GM18505 (cell line): Measurements from ENCODE around the gene MAML3.
"Not testable (repeated sequence)": the region's sequence is repeated elsewhere in the genome, so short reads cannot be mapped to it uniquely, and the experiment has no call there.

Source experiments
- ATAC-seq: cut with Tn5 transposase; IDR thresholded peaks from one replicate; pipeline ENCODE4 v1.9.1; 2021; ENCODE audit not compliant: unreplicated experiment
- POLR2A ChIP-seq: IDR thresholded peaks from 4 replicates; pipeline ENCODE4 v1.6.1; 2011; ENCODE audit warnings: borderline replicate concordance; ENCODE audit not compliant: insufficient read depth, insufficient read length; ENCODE audit errors: extremely low read depth

The MAML3 gene

GRCh38 chr4:139726615-139727014 is 427.4 kb downstream of the MAML3 start:
- TF ChIP-seq POLR2A = no peak
- ATAC-seq = no peak

DNA sequence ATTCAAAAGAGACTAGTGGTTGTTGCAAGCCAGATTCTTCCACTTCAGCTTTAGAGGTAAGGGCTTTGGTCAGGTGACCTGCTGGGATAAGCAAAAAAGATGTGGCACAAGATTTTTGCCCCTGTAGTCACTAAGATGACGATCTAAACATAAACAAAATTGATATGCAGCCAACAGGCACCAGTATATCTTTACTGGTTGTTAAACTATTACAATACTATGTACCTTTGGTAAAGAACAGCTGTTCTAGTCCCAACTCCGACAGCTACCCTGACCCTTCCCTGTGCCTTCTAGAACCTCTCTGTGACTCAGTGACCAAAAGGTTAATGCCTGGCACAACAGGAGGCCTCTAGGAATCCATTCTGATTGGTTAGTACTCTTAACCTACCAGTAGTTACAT is 428.7 kb downstream of the MAML3 start:
- no peak for TF ChIP-seq POLR2A
- ATAC-seq = no peak

- no peak for TF ChIP-seq POLR2A
These were observed 432.2 kb downstream of the MAML3 start for GRCh38 chr4:139721789-139722188.

GRCh38 chr4:139720806-139721205 is 433.2 kb downstream of the MAML3 start:
- no peak for TF ChIP-seq POLR2A
- no peak for ATAC-seq

More at GRCh38 chr4:139721789-139722188, 432.2 kb downstream of the MAML3 start:
- ATAC-seq = no peak

- TF ChIP-seq POLR2A = no peak
- no peak for ATAC-seq
These were observed 434.4 kb downstream of the MAML3 start for GRCh38 chr4:139719381-139720101.

- no peak for TF ChIP-seq POLR2A
- ATAC-seq = no peak
These were observed 435.2 kb downstream of the MAML3 start for GRCh38 chr4:139718833-139719232.

GRCh38 chr4:139718358-139718757 is 435.6 kb downstream of the MAML3 start:
- no peak for TF ChIP-seq POLR2A
- ATAC-seq = no peak

DNA sequence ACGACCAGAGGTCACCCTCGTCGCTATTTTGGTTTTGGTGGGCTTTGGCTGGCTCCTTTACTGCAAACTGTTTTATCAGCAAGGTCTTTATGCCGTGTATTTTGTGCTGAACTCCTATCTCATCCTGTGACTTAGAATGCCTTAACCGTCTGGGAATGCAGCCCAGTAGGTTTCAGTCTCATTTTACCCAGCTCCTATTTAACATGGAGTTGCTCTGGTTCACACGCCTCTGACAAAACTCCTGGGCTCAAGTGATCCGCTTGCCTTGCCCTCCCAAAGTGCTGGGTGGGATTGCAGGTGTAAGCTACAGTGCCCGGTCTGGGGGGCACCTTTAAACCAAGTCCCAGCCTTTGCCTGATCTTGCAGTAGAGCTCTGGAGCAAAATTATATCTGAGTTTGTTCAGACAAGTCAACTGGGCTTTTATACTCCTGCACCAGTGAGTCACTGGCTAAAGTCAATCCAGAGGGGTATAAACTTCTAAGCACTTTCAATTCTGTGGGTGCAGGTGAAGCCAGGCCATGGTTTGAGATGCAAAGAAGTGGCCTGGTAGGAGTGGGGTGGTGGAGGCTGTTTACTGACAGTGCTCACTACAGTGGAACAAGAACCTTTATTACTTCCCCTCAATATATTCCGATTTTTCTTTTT is 438.1 kb downstream of the MAML3 start:
- no peak for ATAC-seq
- no peak for TF ChIP-seq POLR2A

DNA sequence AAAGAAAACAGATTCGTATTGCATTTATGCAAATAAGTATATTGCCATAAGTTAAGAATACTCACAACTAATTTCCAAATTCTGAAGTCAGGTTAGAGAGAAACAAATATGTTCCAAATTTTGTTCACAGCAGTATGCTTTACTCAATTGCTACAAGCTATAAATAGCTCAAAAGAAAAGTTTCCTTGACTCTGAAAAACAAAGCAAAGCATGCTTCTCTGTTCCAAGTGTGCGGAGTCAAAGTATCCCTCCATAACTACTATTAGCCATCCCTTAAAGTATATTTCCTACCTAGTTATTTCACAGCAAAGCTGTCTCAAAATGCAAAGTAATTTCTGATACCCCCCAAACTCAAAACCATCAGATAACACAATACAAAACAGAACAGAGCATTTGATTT is 441.1 kb downstream of the MAML3 start:
- TF ChIP-seq POLR2A = no peak
- no peak for ATAC-seq

DNA sequence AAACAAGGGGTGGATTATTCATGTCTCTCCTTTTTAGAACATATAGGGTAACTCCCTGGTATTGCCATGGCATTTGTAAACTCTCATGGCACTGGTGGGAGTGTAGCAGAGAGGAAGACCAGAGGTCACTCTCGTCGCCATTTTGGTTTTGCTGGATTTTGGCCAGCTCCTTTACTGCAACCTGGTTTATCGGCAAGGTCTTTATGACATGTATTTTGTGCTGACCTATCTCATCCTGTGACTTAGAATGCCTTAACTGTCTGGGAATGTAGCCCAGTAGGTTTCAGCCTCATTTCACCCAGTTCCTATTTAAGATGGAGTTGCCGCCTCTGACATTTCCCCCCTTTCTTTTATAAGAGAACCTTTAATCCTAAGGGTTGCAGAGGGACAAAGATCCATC is 442.5 kb downstream of the MAML3 start:
- no peak for ATAC-seq
- no peak for TF ChIP-seq POLR2A

DNA sequence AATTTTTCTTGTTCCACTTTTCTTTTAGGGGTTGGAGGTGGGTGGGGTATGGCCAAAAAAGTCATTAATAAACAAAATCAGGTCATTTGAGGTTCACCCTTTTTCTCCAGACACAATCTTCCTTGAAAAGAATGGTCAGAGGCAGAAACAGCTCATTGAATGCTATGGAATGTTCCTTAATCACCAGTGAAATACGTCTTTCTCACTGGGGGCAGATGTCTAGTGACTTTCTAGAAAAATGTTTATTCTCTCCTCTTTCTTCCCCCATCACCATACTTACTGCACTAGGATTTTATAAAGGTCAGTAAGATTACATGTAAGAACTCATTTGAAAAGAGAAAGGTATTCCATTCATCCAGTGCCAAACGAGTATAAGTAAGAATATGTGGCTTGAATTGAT is 443.9 kb downstream of the MAML3 start:
- no peak for ATAC-seq
- TF ChIP-seq POLR2A = no peak

DNA sequence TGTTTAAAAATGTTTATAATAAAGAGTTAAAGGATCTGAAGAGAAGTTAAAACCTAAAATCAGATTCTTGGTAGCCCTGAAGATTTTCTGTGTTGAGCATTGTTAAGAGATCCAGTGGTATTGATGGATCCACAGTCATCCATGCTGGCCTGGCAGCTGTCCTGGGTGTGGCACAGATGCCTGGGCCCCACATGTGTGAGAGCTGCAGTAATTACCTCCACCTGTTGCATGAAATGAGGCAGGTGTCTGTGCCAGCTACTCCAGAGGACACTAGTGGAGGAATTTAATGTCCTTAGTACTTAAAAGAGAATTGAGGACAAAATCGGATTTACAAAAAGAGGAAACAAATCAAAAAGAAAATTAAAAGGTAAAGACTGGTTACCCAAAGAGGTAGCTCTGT is 444.3 kb downstream of the MAML3 start:
- no peak for ATAC-seq
- TF ChIP-seq POLR2A = no peak

DNA sequence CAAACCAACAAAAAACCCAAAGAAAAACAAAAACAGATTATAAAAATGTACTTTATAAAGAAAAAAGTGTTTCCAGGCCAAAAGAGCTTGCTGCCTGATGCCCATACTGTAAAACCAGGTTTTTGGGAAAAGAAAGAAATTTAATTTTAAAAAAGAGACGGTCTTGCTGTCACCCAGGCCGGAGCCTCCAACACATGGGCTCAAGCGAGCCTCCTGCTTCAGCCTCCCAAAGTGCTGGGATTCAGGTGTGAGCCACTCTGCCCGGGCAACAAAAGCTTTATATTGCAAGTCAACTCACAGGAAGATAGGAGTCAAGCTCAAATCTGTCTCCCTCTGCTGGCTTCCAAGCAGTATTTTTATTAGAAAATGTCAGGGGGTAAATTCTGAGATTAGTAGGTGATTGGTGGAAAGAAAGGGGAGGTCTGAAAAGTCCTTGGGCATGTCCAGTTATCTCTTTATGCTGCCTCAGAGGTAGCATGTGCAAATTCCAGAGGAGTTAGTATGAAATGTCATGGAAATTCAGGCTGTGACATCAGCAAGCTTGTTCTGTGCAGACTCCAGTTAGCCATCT is 449.0 kb downstream of the MAML3 start:
- no peak for ATAC-seq

DNA sequence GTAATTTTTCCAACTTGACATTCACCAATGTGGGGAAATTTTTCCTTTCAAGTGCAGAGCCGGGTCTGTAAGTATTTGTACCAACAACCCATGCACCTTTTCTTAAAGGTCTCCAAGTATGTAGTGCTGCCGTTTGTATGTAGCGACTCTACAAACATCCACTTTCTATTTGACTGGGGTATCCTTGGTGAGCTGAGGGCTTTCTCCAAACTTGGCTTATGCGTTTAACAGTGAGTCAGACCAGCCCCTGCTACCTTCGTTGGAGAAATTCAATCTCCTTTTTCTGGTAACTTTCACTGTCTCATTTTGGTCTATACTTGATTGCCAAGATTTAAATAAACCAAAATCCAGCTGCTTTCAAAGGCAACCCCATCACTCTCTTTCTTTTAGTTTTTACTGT is 453.4 kb downstream of the MAML3 start:
- no peak for TF ChIP-seq POLR2A
- no peak for ATAC-seq

More for the DNA sequence above, 449.0 kb downstream of the MAML3 start:
- no peak for TF ChIP-seq POLR2A

GRCh38 chr4:139698167-139698925 is 455.6 kb downstream of the MAML3 start:
- ATAC-seq = not testable (repeated sequence)
